Endothelial cell of umbilical vein (primary cell): ENCODE measurements around the gene PDK3.

Source experiments
- POLR2A ChIP-seq: IDR thresholded peaks from 2 replicates; pipeline ENCODE4 v1.6.1; 2012; ENCODE audit warnings: low read depth, mild to moderate bottlenecking, control low read depth, low read length
- POLR2AphosphoS5 ChIP-seq: IDR thresholded peaks from 2 replicates; pipeline ENCODE4 v1.6.1; 2012; ENCODE audit warnings: low read depth, mild to moderate bottlenecking, control low read depth, low read length, moderate library complexity; ENCODE audit not compliant: insufficient read depth
- TF ChIP-seq, protein P1 (sequence below), 2 donors: IDR thresholded peaks; 1 replicate in 1 of 2; 2 replicates in 1 of 2; pipeline ENCODE4 v1.5.1; 2011; ENCODE audit warnings: low read length in 2 of 2, mild to moderate bottlenecking in 2 of 2, moderate library complexity in 2 of 2, control low read depth in 1 of 2, inconsistent platforms in 1 of 2, low read depth in 1 of 2; ENCODE audit not compliant: insufficient read depth in 1 of 2; ENCODE audit errors: extremely low read depth in 1 of 2

DNA sequence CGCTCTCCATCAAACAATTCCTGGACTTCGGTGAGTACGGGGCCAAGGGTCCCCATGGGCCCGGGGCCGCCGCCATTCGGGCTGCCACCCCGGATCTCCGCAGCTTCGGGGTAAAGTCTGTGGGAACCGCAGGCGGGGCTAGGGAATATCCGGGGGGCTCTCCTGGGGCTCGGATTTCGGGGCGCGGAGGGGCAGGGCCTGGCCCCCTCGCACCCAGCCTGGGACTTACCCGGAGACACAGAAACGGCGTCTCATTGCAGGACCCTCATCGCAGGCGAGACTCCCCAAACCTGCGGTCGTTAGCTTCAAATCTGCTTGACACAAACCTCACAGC lies 413 bp downstream of the PDK3 start:
- TF ChIP-seq POLR2AphosphoS5 (no peak), POLR2A (no peak)
- TF ChIP-seq, protein P1, sequence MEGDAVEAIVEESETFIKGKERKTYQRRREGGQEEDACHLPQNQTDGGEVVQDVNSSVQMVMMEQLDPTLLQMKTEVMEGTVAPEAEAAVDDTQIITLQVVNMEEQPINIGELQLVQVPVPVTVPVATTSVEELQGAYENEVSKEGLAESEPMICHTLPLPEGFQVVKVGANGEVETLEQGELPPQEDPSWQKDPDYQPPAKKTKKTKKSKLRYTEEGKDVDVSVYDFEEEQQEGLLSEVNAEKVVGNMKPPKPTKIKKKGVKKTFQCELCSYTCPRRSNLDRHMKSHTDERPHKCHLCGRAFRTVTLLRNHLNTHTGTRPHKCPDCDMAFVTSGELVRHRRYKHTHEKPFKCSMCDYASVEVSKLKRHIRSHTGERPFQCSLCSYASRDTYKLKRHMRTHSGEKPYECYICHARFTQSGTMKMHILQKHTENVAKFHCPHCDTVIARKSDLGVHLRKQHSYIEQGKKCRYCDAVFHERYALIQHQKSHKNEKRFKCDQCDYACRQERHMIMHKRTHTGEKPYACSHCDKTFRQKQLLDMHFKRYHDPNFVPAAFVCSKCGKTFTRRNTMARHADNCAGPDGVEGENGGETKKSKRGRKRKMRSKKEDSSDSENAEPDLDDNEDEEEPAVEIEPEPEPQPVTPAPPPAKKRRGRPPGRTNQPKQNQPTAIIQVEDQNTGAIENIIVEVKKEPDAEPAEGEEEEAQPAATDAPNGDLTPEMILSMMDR (IDR thresholded peaks at IDR 0.05; ENCODE audit: extremely low read depth in 1 of 2, insufficient read depth in 1 of 2, low read depth in 1 of 2, low read length in 2 of 2), result no peak
